Upper lobe of left lung (tissue), 4 donors: ENCODE results near the gene ANKRD28.

Experiments
- EP300 ChIP-seq, 4 donors: sonication (generic); formaldehyde crosslinking; IDR thresholded peaks; one replicate each; pipeline ENCODE4 v1.5.1; 2017; ENCODE audit warnings: antibody characterized with exemption in 4 of 4, control low read depth in 2 of 4
- POLR2A ChIP-seq, 4 donors: fragments of 450-650 bp; IDR thresholded peaks; one replicate each; pipeline ENCODE4 v1.5.1; 2016 to 2017; ENCODE audit warnings: antibody characterized with exemption in 4 of 4, mild to moderate bottlenecking in 2 of 4
- POLR2AphosphoS5 ChIP-seq, 2 donors: sonication (generic); formaldehyde crosslinking; IDR thresholded peaks; one replicate each; pipeline ENCODE4 v1.5.1; 2017; ENCODE audit warnings: antibody characterized with exemption in 2 of 2
- TF ChIP-seq, protein P1 (sequence below), 6 experiments: fragments of 450-650 bp in 4 of 6; fragments of 200-600 bp in 2 of 6; sonication (generic) in 2 of 6; IDR thresholded peaks; one replicate each; pipeline ENCODE4 v1.5.1; 2016 to 2019; ENCODE audit warnings: antibody characterized with exemption in 6 of 6

DNA sequence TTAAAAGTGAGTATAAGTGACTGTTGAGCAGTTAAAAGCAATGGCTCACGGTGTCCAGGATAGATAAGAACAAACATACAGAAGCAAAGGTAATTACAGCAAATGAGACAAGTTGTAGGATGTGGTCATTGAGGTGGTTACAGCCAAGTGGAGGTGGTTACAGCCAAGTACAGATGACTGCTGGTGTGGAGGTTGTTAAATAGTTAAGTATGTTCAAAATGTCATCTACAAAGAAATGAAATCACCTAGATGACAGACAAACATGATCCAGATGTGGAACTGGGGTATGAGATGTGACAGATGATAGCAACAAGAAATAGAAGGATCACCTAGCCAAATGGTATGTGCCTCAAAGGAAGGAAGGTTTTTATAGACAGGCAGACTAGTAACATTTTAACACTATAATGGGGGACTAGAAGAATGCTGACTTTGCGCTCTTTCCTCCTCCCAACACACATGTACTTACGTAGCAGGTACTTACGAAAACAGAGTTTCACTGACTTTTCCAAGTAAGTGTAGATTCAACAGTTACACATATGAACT lies 6.8 kb upstream of the ANKRD28 start:
- no peak for TF ChIP-seq POLR2A (IDR thresholded peaks at IDR 0.05)
- TF ChIP-seq, protein P1, sequence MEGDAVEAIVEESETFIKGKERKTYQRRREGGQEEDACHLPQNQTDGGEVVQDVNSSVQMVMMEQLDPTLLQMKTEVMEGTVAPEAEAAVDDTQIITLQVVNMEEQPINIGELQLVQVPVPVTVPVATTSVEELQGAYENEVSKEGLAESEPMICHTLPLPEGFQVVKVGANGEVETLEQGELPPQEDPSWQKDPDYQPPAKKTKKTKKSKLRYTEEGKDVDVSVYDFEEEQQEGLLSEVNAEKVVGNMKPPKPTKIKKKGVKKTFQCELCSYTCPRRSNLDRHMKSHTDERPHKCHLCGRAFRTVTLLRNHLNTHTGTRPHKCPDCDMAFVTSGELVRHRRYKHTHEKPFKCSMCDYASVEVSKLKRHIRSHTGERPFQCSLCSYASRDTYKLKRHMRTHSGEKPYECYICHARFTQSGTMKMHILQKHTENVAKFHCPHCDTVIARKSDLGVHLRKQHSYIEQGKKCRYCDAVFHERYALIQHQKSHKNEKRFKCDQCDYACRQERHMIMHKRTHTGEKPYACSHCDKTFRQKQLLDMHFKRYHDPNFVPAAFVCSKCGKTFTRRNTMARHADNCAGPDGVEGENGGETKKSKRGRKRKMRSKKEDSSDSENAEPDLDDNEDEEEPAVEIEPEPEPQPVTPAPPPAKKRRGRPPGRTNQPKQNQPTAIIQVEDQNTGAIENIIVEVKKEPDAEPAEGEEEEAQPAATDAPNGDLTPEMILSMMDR (IDR thresholded peaks at IDR 0.05), result no peak
- no peak for TF ChIP-seq EP300 (IDR thresholded peaks at IDR 0.05)
- TF ChIP-seq POLR2AphosphoS5 (IDR thresholded peaks at IDR 0.05), result no peak
